HG02852 (cell line): ENCODE results near the gene CAMK1D.
A peak's percentile ranks its signal among the peaks of the same experiment; 100 is the strongest.

ENCODE experiments used
- ATAC-seq: cut with Tn5 transposase; IDR thresholded peaks from one replicate; pipeline ENCODE4 v1.9.1; 2021; ENCODE audit warnings: mild to moderate bottlenecking, moderate library complexity; ENCODE audit not compliant: unreplicated experiment

Gene CAMK1D

GRCh38 chr10:12615296-12616220, 266.2 kb downstream of the CAMK1D start:
- ATAC-seq, result no peak

DNA sequence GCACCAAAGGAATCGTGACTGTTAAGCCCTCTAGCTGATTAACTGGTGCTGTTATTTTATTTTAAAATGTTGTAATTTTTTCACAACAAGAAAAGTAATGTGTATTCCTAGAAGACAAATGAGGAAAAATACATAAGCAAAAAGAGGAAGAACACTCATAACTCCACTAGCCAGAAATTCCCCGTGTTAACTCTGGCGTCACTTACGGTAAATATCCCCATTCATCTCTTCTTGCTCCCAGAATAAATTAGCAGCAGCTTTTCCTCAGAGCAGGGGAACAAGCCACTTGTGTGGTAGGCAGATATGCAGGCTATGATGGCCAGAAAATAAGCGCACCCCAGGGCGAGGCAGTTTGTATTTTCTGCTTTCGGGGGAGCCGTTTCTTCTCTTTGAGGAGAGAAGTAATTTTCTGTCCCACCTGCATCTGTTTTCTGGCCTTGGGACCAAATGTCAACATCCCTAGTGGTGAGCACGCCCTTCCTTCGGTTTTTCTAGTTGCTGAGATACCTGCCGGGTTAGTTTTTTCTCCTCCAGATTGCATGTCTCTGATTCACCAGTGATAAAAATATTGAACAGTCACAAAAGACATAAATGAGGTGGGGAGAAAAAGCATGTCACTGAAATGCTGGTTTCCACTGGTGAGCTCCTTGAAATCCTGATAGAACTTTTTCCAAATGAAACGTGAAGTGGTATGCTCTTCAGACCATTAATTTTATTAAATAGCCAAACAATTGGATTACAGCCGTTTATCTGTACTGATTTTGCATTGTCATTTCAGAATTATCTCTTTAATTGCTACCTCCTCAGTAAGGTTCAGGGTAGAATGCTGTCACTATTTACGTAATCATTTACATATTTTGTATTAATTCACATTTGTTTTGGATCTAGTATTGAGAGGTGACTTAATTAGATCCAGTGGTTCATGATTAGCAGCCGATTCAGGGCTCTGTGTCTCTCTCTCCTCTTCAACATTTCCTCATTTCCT, 268.1 kb downstream of the CAMK1D start:
- no peak for ATAC-seq

GRCh38 chr10:12622016-12622415, 272.7 kb downstream of the CAMK1D start:
- ATAC-seq, result no peak

DNA sequence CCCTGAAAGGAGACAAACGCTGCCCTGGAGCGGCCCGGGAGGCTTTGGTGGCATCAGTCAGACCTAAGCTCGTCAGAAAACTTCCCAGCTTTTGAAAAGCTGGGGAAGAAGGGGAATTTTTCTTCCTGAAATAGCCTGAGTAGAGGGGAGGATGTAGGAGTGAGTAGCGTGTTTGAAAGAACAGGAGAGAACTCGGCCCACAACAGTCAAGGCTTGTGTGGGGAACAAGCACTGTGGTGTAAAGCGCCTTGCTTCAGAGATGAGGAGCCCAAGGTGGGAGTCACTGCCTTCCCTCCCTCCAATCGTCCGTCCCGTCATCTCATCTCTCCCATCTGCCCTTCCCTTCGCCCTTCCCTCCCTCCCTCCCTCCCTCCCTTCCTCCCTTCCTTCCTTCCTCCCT, 273.3 kb downstream of the CAMK1D start:
- no peak for ATAC-seq

- no peak for ATAC-seq
These were observed 276.2 kb downstream of the CAMK1D start for GRCh38 chr10:12625393-12626023.

DNA sequence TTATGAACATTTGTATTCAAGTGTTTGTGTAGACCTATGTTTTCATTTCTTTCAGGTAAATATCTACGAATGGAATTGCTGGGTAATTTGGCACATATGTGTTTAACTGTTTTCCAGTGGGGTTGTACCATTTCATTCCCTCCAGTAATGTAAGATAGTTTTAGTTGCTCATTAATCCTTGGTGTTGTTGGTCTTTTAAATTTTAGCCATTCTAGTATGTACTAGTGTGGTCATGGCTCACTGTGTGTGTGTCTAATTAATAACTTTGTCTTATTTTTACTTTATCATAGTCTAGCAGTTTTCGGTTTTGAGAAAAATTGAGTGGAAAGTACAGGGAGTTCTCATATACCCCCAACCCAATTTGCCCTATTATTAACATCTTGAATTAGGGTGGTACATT, 278.8 kb downstream of the CAMK1D start:
- no peak for ATAC-seq

DNA sequence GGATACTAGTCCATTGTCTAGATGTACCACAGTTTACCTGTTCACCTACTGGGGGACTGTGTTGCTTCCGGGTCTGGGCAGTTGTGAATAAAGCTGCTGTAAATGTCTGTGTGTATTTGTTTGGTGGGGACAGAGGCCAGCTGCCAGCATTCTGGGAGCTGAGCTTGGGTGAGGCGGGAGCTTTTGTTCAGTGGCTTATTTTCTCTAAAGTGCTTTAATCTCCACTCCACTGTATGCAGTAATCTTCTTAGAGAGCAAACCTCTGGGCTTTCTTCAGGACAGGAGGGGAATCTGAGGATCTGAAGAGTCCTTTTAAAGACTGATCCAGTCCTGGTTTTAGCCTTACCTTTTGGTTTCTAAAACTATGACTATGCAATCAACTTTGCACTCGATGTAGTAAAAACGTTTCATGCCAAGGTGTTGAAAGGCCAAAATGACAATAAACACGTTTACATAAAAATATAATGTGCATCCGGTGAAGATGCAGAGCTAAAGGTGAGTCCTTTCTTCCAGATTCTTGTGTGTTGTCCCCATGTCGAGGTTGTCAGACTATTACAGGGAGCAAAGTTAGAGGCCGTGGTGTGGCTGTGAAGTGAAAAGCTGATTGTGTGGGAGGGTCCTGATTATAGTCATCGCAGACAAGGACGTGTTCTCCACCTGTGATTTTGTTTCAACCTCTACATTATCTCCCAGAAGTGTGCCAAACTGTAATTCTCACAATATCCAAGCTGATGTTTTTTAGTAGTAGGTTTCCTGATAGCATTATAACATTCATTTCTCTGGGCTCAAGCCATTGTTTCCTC, 279.8 kb downstream of the CAMK1D start:
- ATAC-seq, result no peak

DNA sequence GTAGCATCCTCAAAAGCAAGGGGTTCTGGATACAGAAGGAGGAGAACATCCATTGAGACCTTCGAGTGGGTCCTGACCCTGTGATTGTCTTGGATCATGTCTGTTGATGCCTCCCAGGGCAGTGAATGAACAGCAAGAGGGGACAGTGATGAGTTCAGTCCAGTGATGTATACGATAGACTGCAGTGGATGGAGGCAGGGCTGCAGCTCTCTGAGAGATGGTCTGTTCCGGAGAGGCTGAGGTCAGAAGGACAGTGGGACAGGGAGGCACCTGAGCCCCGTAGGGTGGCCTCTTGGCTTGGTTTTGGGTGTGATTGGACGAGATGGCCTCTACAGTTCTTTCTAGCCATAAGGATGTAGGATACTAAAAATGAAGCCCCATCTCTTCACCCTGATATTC, 280.4 kb downstream of the CAMK1D start:
- ATAC-seq, result no peak

GRCh38 chr10:12631216-12631615, 281.9 kb downstream of the CAMK1D start:
- no peak for ATAC-seq

GRCh38 chr10:12631787-12632562, 282.6 kb downstream of the CAMK1D start:
- no peak for ATAC-seq

- no peak for ATAC-seq
These were observed 284.7 kb downstream of the CAMK1D start for GRCh38 chr10:12633776-12634620.

GRCh38 chr10:12634621-12634931, 285.2 kb downstream of the CAMK1D start:
- ATAC-seq, result no peak

- ATAC-seq, result no peak
These were observed 285.8 kb downstream of the CAMK1D start for GRCh38 chr10:12635127-12635541.

GRCh38 chr10:12636571-12636970, 287.2 kb downstream of the CAMK1D start:
- ATAC-seq, result no peak

DNA sequence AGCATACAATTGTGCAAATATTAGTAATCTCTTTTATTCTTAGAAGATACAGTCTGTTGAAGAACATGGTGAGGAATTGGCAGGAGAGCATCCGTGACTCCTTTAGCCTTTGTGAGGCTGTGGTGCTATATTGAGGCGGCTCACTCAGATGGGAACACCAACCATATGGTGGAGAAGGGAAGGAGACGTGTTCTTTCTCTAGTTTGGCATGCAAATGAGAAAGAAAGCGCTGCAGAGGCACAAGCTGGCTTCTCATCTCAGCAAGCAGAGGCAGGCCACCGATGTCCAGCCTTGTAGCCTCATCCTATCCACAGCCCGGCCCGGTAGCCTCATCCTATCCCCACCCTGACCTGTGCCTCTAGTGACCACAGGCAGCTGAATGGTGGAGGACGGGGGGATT, 288.3 kb downstream of the CAMK1D start:
- no peak for ATAC-seq

DNA sequence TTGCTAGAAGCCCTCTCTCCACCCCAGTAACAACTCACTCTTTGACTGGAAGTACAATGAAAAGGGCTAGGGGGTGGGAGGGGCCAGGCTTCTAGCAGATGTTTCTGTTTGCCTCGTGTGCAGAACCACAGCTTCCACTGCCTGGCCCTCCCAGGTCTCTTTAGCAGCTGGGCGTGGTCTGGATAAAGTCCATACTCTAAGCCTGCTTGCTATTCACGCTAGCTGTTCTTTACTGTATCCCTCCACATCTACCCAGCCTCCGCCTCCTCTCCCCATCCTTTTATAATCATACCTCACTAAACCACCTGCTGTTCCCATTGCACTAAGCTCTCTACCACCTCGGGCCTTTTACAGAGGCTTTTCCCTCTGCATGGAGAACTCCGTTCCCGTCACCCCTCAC, 288.8 kb downstream of the CAMK1D start:
- ATAC-seq, result peak; percentile 68

DNA sequence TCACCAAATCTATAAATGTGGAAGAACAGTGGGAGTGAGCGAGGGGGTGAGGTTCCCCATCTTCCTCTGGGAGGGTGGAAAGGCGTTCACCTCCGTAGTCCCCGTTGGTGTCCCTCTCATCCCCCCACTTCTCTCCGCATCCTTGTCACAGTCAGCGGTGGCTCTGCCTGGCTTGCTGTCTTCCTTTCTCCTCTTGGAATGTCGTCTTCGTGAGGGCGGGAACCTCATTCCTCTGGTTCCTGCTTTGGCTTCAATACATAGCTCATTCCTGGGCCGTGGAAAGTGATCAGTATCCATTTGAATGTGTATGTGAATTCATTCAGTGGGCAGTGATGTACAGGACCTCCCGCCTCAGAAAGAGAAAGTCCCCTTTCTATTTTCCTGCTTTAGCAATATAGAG, 289.4 kb downstream of the CAMK1D start:
- no peak for ATAC-seq

DNA sequence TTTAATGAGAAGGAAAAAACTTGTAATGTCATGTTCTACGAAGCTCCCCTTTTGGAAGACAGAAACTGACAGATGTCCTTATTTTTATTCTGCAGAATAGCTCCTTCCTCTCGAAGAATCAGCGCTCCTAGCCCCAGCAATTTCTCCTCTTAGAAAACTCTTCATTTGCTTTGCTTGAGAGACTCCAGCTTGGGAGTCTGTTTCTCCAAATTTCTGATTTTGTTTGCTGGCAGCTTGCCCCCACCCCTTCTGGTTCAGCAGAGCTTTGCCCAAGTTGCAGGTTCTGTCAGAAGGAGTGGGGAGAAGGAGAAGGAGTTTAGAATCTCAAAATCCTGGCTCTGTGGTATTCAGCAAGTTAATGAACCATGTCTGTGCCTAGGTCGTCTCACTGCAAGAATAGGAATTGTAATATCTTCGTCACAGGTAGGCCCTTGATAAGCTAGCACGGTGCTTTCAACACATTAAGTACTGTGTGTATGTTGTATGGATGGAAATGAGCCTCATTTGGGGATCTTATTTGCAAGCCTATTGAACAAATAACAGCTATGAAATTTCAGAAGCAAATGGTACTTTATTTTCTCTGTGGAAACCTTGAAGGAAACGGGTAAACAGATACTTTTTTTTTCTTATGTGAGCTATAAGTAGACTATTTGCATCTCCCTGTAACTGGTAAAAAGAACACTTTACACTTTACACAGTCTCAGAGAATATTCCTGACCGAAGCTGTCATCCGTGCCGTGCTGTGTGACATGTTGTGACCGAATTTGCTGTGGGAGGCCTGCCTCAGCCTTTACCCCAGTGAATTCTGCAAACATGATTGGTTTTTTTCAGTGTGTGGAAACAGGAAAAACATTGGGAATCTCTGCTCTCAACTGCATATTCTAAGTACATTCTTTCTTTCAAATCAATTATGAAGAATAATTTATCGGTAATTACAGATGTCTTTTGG, 290.9 kb downstream of the CAMK1D start:
- ATAC-seq, result no peak
